ENCODE measurements around the gene CD27. TPM values are rescaled to one million over a fixed set of nuclear protein-coding genes. Genes with fewer than 3 reads are reported as not detected.

Gene CD27
- not detected in 2 replicates for total RNA-seq (2014; rRNA removed; shearing (Covaris generic))
- polyA plus RNA-seq (2016; fragmentation: Nextera tagmentation; extraction: Ambion mirVana): 0.49 and 0.53 TPM in 2 replicates
- long read RNA-seq: 0 reads

- Histone ChIP-seq H3K27ac (ENCODE audit: low read depth) (no peak within 1 kb of the TSS), H3K4me1 (ENCODE audit: insufficient read depth) (no peaks in the 10 kb centered on the region), H3K36me3 (ENCODE audit: insufficient read depth) (no peaks in the 10 kb centered on the region), H3K4me2 (no peak within 1 kb of the TSS), H3K79me2 (replicated peaks; ENCODE audit: insufficient read depth) (no peaks in the 10 kb centered on the region), H4K20me1 (replicated peaks; ENCODE audit: insufficient read depth) (no peaks in the 10 kb centered on the region), H3F3A (replicated peaks; ENCODE audit: low read depth) (no peaks in the 10 kb centered on the region), H3K9me2 (ENCODE audit: insufficient read depth) (no peaks in the 10 kb centered on the region), H3K4me3 (no peak within 1 kb of the TSS), H3K27me3 (ENCODE audit: insufficient read depth) (no peaks in the 10 kb centered on the region), H2AFZ (no peak within 1 kb of the TSS)
- no peak for DNase-seq (ENCODE audit: low spot score)
- H3K4me1 Mint-ChIP-seq: peaks cover 27% of the 10 kb centered on the region
- no peaks in the 10 kb centered on the region for H3K36me3 Mint-ChIP-seq (ENCODE audit: low read depth)
- H3K27me3 Mint-ChIP-seq (ENCODE audit: insufficient read depth, low read depth, poor library complexity): peaks cover 18% of the 10 kb centered on the region
- no peaks in the 10 kb centered on the region for H3K9me3 Mint-ChIP-seq
- TF ChIP-seq NANOG (IDR thresholded peaks at IDR 0.05; ENCODE audit: borderline replicate concordance) (no peak), REST (IDR thresholded peaks at IDR 0.05; ENCODE audit: unreplicated experiment) (no peak)
- no peak for ATAC-seq
- no peak within 1 kb of the TSS for H3K4me3 Mint-ChIP-seq
- H3K27ac Mint-ChIP-seq: no peak within 1 kb of the TSS; the same call in 1 of the 2 replicates
These were observed at the start of gene CD27 for GRCh38 chr12:6444704-6445688. CD27 (plus strand) TSS chr12:6444955; CDS start chr12:6445096, 141 bp downstream.

GRCh38 chr12:6396031-6396430, 48.7 kb upstream of the CD27 start:
- no peak overlapping the region for H3K27ac ChIP-seq (ENCODE audit: low read depth)
- H3K9me2 ChIP-seq (ENCODE audit: insufficient read depth): peaks cover 3% of the 10 kb centered on the region; the same call in 1 of the 2 replicates
- ATAC-seq: peak; percentile 40; the same call in 2 of the 3 replicates
- peak overlapping the region; percentile 59 for H3K4me2 ChIP-seq
- H3K4me3 ChIP-seq: peak overlapping the region; percentile 25; the same call in 1 of the 2 replicates
- peak overlapping the region; percentile 7; the same call in 1 of the 2 replicates for H2AFZ ChIP-seq
- H3K4me1 ChIP-seq (ENCODE audit: insufficient read depth): peaks cover 13% of the 10 kb centered on the region
- H3K27me3 ChIP-seq (ENCODE audit: insufficient read depth): no peaks in the 10 kb centered on the region
- no peaks in the 10 kb centered on the region for H3K79me2 ChIP-seq (replicated peaks; ENCODE audit: insufficient read depth)
- no peak overlapping the region; the same call in 2 of the 3 replicates for H3K4me3 Mint-ChIP-seq
- peaks cover 9% of the 10 kb centered on the region; the same call in 1 of the 2 replicates for H3F3A ChIP-seq (replicated peaks; ENCODE audit: low read depth)
- H3K4me1 Mint-ChIP-seq: peaks cover 13% of the 10 kb centered on the region
- H3K36me3 ChIP-seq (ENCODE audit: insufficient read depth): no peaks in the 10 kb centered on the region
- no peaks in the 10 kb centered on the region for H4K20me1 ChIP-seq (replicated peaks; ENCODE audit: insufficient read depth)
- no peak for DNase-seq (ENCODE audit: low spot score)
- H3K9me3 Mint-ChIP-seq: no peaks in the 10 kb centered on the region
- no peak overlapping the region for H3K27ac Mint-ChIP-seq
- no peaks in the 10 kb centered on the region for H3K36me3 Mint-ChIP-seq (ENCODE audit: low read depth)
- H3K27me3 Mint-ChIP-seq (ENCODE audit: insufficient read depth, low read depth, poor library complexity): peaks cover 4% of the 10 kb centered on the region
- no peak for TF ChIP-seq NANOG (IDR thresholded peaks at IDR 0.05; ENCODE audit: borderline replicate concordance)
- TF ChIP-seq JUNB (IDR thresholded peaks at IDR 0.05; ENCODE audit: unreplicated experiment): no peak
- no peak for TF ChIP-seq ZNF462 (CRISPR knock-in tag; IDR thresholded peaks at IDR 0.05)
- TF ChIP-seq EZH2phosphoT487 (IDR thresholded peaks at IDR 0.05; ENCODE audit: unreplicated experiment): no peak
- TF ChIP-seq ZNF114 (CRISPR knock-in tag; IDR thresholded peaks at IDR 0.05): no peak
- no peak for TF ChIP-seq CTCF (conservative IDR thresholded peaks at IDR 0.05; ENCODE audit: low read depth in 2 of 2)
